ENCODE data around the gene SAV1.

Gene SAV1

GRCh38 chr14:50607181-50607580 is 60.9 kb downstream of the SAV1 start:
- DNase-seq (ENCODE audit: low read depth in 3 of 3) = no peak

GRCh38 chr14:50606468-50606867 is 61.6 kb downstream of the SAV1 start:
- DNase-seq (ENCODE audit: low read depth in 3 of 3) = no peak

GRCh38 chr14:50605766-50606165 is 62.3 kb downstream of the SAV1 start:
- no peak for DNase-seq (ENCODE audit: low read depth in 3 of 3)

GRCh38 chr14:50603565-50603964 is 64.5 kb downstream of the SAV1 start:
- DNase-seq (ENCODE audit: low read depth in 3 of 3) = no peak

GRCh38 chr14:50602035-50602434 is 66.1 kb downstream of the SAV1 start:
- no peak for DNase-seq (ENCODE audit: low read depth in 3 of 3)

GRCh38 chr14:50601394-50601793 is 66.7 kb downstream of the SAV1 start:
- DNase-seq (ENCODE audit: low read depth in 3 of 3) = no peak

GRCh38 chr14:50600849-50601248 is 67.3 kb downstream of the SAV1 start:
- DNase-seq (ENCODE audit: low read depth in 3 of 3) = no peak

- no peak for DNase-seq (ENCODE audit: low read depth in 3 of 3)
These were observed 68.2 kb downstream of the SAV1 start for GRCh38 chr14:50599700-50600444.

- DNase-seq (ENCODE audit: low read depth in 3 of 3) = no peak
These were observed 69.3 kb downstream of the SAV1 start for GRCh38 chr14:50598765-50599164.

GRCh38 chr14:50594577-50595316 is 73.4 kb downstream of the SAV1 start:
- DNase-seq (ENCODE audit: low read depth in 3 of 3) = no peak

- DNase-seq (ENCODE audit: low read depth in 3 of 3) = no peak
These were observed 77.6 kb downstream of the SAV1 start for GRCh38 chr14:50590464-50590863.

Data from stimulated activated CD4-positive, alpha-beta T cell treated with anti-CD3 and anti-CD28 coated beads, TNF-alpha, amount 100 ng/mL, for 4 hours (primary cell).